A549 (cell line): Measurements from ENCODE around the gene ADAMTS13. TPM values are rescaled to one million over a fixed set of nuclear protein-coding genes. Genes with fewer than 3 reads are reported as not detected.

Experiments used
- ATAC-seq, 2 experiments: fragments of 200-7000 bp in 1 of 2; fragments of >200 bp in 1 of 2; cut with Nextera tagmentation in 1 of 2; cut with Tn5 transposase in 1 of 2; 3 replicates each; pipeline versions ENCODE4 v1.8.0 to v1.9.1; 2018 to 2020; ENCODE audit warnings: mild to moderate bottlenecking in 1 of 2, moderate library complexity in 1 of 2
- CTCF ChIA-PET: fragments of 300-600 bp; sonication (Branson Sonifier 250); formaldehyde crosslinking; extraction: SDS; loops from one replicate; lab custom pipeline; 2021; ENCODE audit warnings: antibody characterized with exemption, inconsistent platforms; lab: Yijun Ruan, JAX
- POLR2A ChIA-PET: fragments of 350-600 bp; formaldehyde crosslinking; extraction: SDS; loops from one replicate; lab custom pipeline; 2021; ENCODE audit warnings: antibody characterized with exemption, inconsistent platforms; lab: Yijun Ruan, JAX
- DNase-seq, 2 experiments: peaks; one replicate each; pipeline versions ENCODE4 v3.0.0 to v3.0.0-alpha.2; 2011 to 2016; ENCODE audit warnings: low read depth in 1 of 2, low spot score in 1 of 2
- FAIRE-seq: peaks from 2 replicates; lab custom pipeline; 2011; peaks lifted over from hg19 to GRCh38; lab: Jason Lieb, UNC
- H3K27ac ChIP-seq, 2 experiments: fragments of >200 bp; sonication (Bioruptor Twin); formaldehyde crosslinking; 3 replicates each; pipeline ENCODE4 v1.5.1; 2016 to 2017
- H3K4me1 ChIP-seq: fragments of >200 bp; sonication (Bioruptor Twin); formaldehyde crosslinking; 3 replicates; pipeline ENCODE4 v1.6.1; 2016
- H3K4me2 ChIP-seq: fragments of >200 bp; sonication (Bioruptor Twin); formaldehyde crosslinking; 3 replicates; pipeline ENCODE4 v1.6.1; 2016
- H3K4me3 ChIP-seq: fragments of >200 bp; sonication (Bioruptor Twin); formaldehyde crosslinking; 3 replicates; pipeline ENCODE4 v1.5.1; 2016
- H3K9me3 ChIP-seq: fragments of >200 bp; sonication (Bioruptor Twin); formaldehyde crosslinking; 3 replicates; pipeline ENCODE4 v1.6.1; 2016
- BHLHE40 ChIP-seq: IDR thresholded peaks from 2 replicates; pipeline ENCODE4 v1.6.1; 2012; ENCODE audit warnings: low read depth, low read length, inconsistent platforms
- CEBPB ChIP-seq, 2 experiments: fragments of >200 bp in 1 of 2; sonication (Bioruptor Twin) in 1 of 2; formaldehyde crosslinking in 1 of 2; IDR thresholded peaks; 2 replicates each; pipeline ENCODE4 v1.6.1; 2012 to 2016
- ESRRA ChIP-seq: fragments of 150-350 bp; IDR thresholded peaks from 2 replicates; pipeline ENCODE4 v1.6.1; 2014; ENCODE audit warnings: mild to moderate bottlenecking, low read length, borderline replicate concordance
- FOSL2 ChIP-seq, 2 experiments: fragments of 450-650 bp in 1 of 2; fragments of >200 bp in 1 of 2; sonication (Bioruptor Twin) in 1 of 2; formaldehyde crosslinking; IDR thresholded peaks; 2 replicates each; pipeline versions ENCODE4 v1.5.0 to v1.6.1; 2016 to 2020; ENCODE audit warnings: mild to moderate bottlenecking in 1 of 2, moderate library complexity in 1 of 2
- HOXB5 ChIP-seq: fragments of 250-450 bp; sonication (Bioruptor Pico); IDR thresholded peaks from 2 replicates; pipeline ENCODE4 v1.5.0; 2020; ENCODE audit warnings: mild to moderate bottlenecking, moderate library complexity
- KDM1A ChIP-seq: fragments of 200-600 bp; sonication (generic); IDR thresholded peaks from 2 replicates; pipeline ENCODE4 v1.6.1; 2016; ENCODE audit warnings: low read depth, mild to moderate bottlenecking
- MAZ ChIP-seq: fragments of 150-350 bp; IDR thresholded peaks from 2 replicates; pipeline ENCODE4 v1.6.1; 2014; ENCODE audit warnings: antibody characterized with exemption, low read depth, low read length, borderline replicate concordance
- MYC ChIP-seq: IDR thresholded peaks from 2 replicates; pipeline ENCODE4 v1.6.1; 2012; ENCODE audit warnings: mild to moderate bottlenecking, inconsistent platforms, low read length, improper control_type of control experiment, borderline replicate concordance
- PHF8 ChIP-seq: fragments of 200-600 bp; sonication (generic); IDR thresholded peaks from 2 replicates; pipeline ENCODE4 v1.6.1; 2016; ENCODE audit warnings: low read depth, mild to moderate bottlenecking, antibody characterized with exemption, moderate library complexity, borderline replicate concordance
- POLR2A ChIP-seq: IDR thresholded peaks from 2 replicates; pipeline ENCODE4 v1.6.1; 2012; ENCODE audit warnings: mild to moderate bottlenecking, low read length
- RAD21 ChIP-seq, 2 experiments: fragments of >200 bp in 1 of 2; sonication (Bioruptor Twin) in 1 of 2; formaldehyde crosslinking in 1 of 2; IDR thresholded peaks in 1 of 2; conservative IDR thresholded peaks in 1 of 2; 2 replicates in 1 of 2; 3 replicates in 1 of 2; pipeline ENCODE4 v1.6.1; 2012 to 2018; ENCODE audit warnings: inconsistent platforms in 1 of 2
- RCOR1 ChIP-seq: fragments of 150-350 bp; IDR thresholded peaks from 2 replicates; pipeline ENCODE4 v1.6.1; 2014; ENCODE audit warnings: antibody characterized with exemption, low read length, low read depth
- RFX5 ChIP-seq: fragments of 450-650 bp; IDR thresholded peaks from 2 replicates; pipeline ENCODE4 v1.7.1; 2014; ENCODE audit warnings: antibody characterized with exemption, mild to moderate bottlenecking, moderate library complexity
- RNF2 ChIP-seq: fragments of 200-600 bp; sonication (generic); IDR thresholded peaks from 2 replicates; pipeline ENCODE4 v1.6.1; 2016; ENCODE audit warnings: low read depth, mild to moderate bottlenecking, antibody characterized with exemption, moderate library complexity, borderline replicate concordance
- ZC3H11A ChIP-seq: fragments of 450-650 bp; IDR thresholded peaks from 2 replicates; pipeline ENCODE4 v1.6.1; 2014; ENCODE audit warnings: antibody characterized with exemption, mild to moderate bottlenecking
- ZNF302 ChIP-seq: fragments of 250-450 bp; sonication (Bioruptor Pico); IDR thresholded peaks from 2 replicates; pipeline ENCODE4 v1.9.0; 2021; ENCODE audit warnings: inconsistent platforms, mild to moderate bottlenecking, moderate library complexity
- ZSCAN20 ChIP-seq: fragments of 250-450 bp; sonication (Bioruptor Pico); IDR thresholded peaks from 2 replicates; pipeline ENCODE4 v1.8.0; 2022; ENCODE audit warnings: mild to moderate bottlenecking, moderate library complexity
- WGBS: methylation state at CpG from one replicate; pipeline ENCODE4 v1.1.6; 2017; ENCODE audit errors: missing lambda C conversion rate; 5-methylcytosine and 5-hydroxymethylcytosine counted together
- polyA plus RNA-seq, 4 experiments: library from polyadenylated mRNA; depleted of rRNA in 3 of 4; stranded (reverse); fragments of >200 nt; fragmentation: RNase III in 1 of 4; extraction: RNeasy Plus Mini Kit Qiagen cat#74134 plus additional on column Dnase treatment in 1 of 4; gene quantifications; 2 replicates in 3 of 4; 3 replicates in 1 of 4; pipeline ENCODE4 v1.2.3, GENCODE V29; 2011 to 2017
- TF ChIP-seq, protein P1 (sequence below): fragments of 250-450 bp; sonication (Bioruptor Pico); IDR thresholded peaks from 2 replicates; pipeline ENCODE4 v1.5.0; 2021; ENCODE audit warnings: mild to moderate bottlenecking, moderate library complexity, borderline replicate concordance
- TF ChIP-seq, protein P2 (sequence below): fragments of >200 bp; sonication (Bioruptor Twin); formaldehyde crosslinking; IDR thresholded peaks from 3 replicates; pipeline ENCODE4 v1.5.1; 2016
- TF ChIP-seq, protein P3 (sequence below): fragments of >200 bp; sonication (Bioruptor Twin); formaldehyde crosslinking; IDR thresholded peaks from 2 replicates; pipeline ENCODE4 v1.6.1; 2016
- TF ChIP-seq, protein P4 (sequence below): fragments of 250-450 bp; sonication (Bioruptor Pico); IDR thresholded peaks from 2 replicates; pipeline ENCODE4 v1.5.0; 2020; ENCODE audit warnings: low read depth, mild to moderate bottlenecking, moderate library complexity
- TF ChIP-seq, protein P5 (sequence below): fragments of >200 bp; sonication (Bioruptor Twin); formaldehyde crosslinking; IDR thresholded peaks from 3 replicates; pipeline ENCODE4 v1.6.1; 2016
- TF ChIP-seq, protein P6 (sequence below): IDR thresholded peaks from 2 replicates; pipeline ENCODE4 v1.6.1; 2012

The ADAMTS13 gene
- polyA plus RNA-seq, 2 of the 4 experiments (the other 2 are of a cell fraction), result 0.80 to 0.98 TPM

DNA sequence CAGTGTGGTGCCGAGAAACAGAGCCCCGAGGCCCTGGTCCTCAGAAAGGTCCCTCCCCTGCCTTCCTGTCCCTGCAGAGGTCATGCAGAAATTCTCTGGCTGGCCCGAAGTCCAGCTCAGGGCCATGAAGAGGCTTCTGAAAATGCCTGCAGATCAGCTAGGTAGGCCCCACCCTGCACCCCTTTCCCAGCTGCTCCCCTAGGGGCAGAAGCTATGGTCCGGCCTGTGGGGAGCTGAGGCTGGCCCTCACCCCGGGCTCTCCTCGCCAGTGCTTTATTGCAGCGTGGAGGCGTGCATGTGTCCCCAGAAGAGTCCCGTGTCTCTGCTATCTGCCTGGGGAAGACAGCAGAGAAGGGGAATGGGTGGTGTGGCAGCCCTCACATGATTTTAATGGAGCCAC, 24.3 kb upstream of the ADAMTS13 start:
- ChIA-PET POLR2A (no interaction called here), CTCF (interaction anchor here (1.1 to 4.4 kb wide), 6 partner anchors 8 to 89 kb away, joined by 3 to 21 read pairs (median 5); no protein-coding TSS in a partner anchor)
- FAIRE-seq, result no peak
- no peak overlapping the region for H3K4me3 ChIP-seq
- TF ChIP-seq, protein P1, sequence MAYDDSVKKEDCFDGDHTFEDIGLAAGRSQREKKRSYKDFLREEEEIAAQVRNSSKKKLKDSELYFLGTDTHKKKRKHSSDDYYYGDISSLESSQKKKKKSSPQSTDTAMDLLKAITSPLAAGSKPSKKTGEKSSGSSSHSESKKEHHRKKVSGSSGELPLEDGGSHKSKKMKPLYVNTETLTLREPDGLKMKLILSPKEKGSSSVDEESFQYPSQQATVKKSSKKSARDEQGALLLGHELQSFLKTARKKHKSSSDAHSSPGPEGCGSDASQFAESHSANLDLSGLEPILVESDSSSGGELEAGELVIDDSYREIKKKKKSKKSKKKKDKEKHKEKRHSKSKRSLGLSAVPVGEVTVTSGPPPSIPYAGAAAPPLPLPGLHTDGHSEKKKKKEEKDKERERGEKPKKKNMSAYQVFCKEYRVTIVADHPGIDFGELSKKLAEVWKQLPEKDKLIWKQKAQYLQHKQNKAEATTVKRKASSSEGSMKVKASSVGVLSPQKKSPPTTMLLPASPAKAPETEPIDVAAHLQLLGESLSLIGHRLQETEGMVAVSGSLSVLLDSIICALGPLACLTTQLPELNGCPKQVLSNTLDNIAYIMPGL, result no peak
- TF ChIP-seq MAZ (no peak), RCOR1 (no peak), RAD21 (conservative IDR thresholded peaks at IDR 0.05 in 1 of 2, IDR thresholded peaks at IDR 0.05 in 1 of 2) (no peak), FOSL2 (IDR thresholded peaks at IDR 0.05) (no peak), FOSL2 (CRISPR knock-in tag; IDR thresholded peaks at IDR 0.05) (no peak), RFX5 (no peak), BHLHE40 (no peak), HOXB5 (CRISPR knock-in tag) (no peak), ZC3H11A (no peak), PHF8 (no peak), ESRRA (no peak), RNF2 (no peak), POLR2A (no peak)
- TF ChIP-seq, protein P2, sequence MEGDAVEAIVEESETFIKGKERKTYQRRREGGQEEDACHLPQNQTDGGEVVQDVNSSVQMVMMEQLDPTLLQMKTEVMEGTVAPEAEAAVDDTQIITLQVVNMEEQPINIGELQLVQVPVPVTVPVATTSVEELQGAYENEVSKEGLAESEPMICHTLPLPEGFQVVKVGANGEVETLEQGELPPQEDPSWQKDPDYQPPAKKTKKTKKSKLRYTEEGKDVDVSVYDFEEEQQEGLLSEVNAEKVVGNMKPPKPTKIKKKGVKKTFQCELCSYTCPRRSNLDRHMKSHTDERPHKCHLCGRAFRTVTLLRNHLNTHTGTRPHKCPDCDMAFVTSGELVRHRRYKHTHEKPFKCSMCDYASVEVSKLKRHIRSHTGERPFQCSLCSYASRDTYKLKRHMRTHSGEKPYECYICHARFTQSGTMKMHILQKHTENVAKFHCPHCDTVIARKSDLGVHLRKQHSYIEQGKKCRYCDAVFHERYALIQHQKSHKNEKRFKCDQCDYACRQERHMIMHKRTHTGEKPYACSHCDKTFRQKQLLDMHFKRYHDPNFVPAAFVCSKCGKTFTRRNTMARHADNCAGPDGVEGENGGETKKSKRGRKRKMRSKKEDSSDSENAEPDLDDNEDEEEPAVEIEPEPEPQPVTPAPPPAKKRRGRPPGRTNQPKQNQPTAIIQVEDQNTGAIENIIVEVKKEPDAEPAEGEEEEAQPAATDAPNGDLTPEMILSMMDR, result no peak
- TF ChIP-seq, protein P3, sequence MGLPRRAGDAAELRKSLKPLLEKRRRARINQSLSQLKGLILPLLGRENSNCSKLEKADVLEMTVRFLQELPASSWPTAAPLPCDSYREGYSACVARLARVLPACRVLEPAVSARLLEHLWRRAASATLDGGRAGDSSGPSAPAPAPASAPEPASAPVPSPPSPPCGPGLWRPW, result no peak
- TF ChIP-seq, protein P4, sequence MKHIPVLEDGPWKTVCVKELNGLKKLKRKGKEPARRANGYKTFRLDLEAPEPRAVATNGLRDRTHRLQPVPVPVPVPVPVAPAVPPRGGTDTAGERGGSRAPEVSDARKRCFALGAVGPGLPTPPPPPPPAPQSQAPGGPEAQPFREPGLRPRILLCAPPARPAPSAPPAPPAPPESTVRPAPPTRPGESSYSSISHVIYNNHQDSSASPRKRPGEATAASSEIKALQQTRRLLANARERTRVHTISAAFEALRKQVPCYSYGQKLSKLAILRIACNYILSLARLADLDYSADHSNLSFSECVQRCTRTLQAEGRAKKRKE, result no peak
- H3K27ac ChIP-seq, result no peak overlapping the region
- peak; percentile 6 to 11; a peak in 1 of 6 replicates for ATAC-seq
- no peak for DNase-seq
- no peak overlapping the region for H3K4me2 ChIP-seq
- H3K9me3 ChIP-seq, result no peaks in the 10 kb centered on the region
- WGBS, result 69% methylated on average over 9 of the region's 9 CpGs
- no peaks in the 10 kb centered on the region for H3K4me1 ChIP-seq

DNA sequence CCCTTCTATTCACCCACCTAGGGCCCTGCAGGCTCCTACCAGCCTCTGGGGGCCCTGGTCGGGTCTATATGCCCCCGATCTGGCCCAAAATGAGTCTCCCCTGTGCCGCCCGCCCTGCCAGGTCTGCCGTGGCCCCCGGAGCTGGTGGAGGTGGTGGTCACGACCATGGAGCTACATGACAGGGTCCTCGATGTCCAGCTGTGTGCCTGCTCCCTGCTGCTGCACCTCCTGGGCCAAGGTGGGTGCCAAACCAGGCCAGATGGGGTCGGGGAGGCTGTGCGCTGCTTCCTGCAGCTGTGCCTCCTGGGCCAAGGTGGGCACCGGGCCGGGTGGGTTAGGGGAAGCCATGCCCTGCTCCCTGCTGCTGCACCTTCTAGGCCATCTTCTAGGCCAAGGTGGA, 21.9 kb upstream of the ADAMTS13 start:
- WGBS, result 50% methylated on average over 1 of the region's 12 CpGs
- no peak overlapping the region for H3K4me3 ChIP-seq
- FAIRE-seq, result no peak

More for the DNA sequence above, 21.9 kb upstream of the ADAMTS13 start:
- no peak for DNase-seq
- Histone ChIP-seq H3K4me1 (no peaks in the 10 kb centered on the region), H3K9me3 (no peaks in the 10 kb centered on the region), H3K27ac (no peak overlapping the region), H3K4me2 (no peak overlapping the region)
- ChIA-PET POLR2A (interaction anchor here (0.7 kb wide), 1 partner anchor 323 kb away, joined by 6 read pairs; no protein-coding TSS in a partner anchor), CTCF (interaction anchor here (0.9 to 1.2 kb wide), 3 partner anchors 20 to 86 kb away, joined by 3 to 4 read pairs (median 3); no protein-coding TSS in a partner anchor)
- ATAC-seq, result no peak
- TF ChIP-seq ZSCAN20 (CRISPR knock-in tag) (no peak), RFX5 (no peak), CEBPB (IDR thresholded peaks at IDR 0.05) (no peak), ZNF302 (CRISPR knock-in tag) (no peak), KDM1A (no peak), MAZ (no peak), MYC (no peak)
- TF ChIP-seq, protein P5, sequence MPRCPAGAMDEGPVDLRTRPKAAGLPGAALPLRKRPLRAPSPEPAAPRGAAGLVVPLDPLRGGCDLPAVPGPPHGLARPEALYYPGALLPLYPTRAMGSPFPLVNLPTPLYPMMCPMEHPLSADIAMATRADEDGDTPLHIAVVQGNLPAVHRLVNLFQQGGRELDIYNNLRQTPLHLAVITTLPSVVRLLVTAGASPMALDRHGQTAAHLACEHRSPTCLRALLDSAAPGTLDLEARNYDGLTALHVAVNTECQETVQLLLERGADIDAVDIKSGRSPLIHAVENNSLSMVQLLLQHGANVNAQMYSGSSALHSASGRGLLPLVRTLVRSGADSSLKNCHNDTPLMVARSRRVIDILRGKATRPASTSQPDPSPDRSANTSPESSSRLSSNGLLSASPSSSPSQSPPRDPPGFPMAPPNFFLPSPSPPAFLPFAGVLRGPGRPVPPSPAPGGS, result no peak
- TF ChIP-seq, protein P6, sequence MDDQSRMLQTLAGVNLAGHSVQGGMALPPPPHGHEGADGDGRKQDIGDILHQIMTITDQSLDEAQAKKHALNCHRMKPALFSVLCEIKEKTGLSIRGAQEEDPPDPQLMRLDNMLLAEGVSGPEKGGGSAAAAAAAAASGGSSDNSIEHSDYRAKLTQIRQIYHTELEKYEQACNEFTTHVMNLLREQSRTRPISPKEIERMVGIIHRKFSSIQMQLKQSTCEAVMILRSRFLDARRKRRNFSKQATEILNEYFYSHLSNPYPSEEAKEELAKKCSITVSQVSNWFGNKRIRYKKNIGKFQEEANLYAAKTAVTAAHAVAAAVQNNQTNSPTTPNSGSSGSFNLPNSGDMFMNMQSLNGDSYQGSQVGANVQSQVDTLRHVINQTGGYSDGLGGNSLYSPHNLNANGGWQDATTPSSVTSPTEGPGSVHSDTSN, result no peak
